ENCODE results near the gene URGCP.

DNA sequence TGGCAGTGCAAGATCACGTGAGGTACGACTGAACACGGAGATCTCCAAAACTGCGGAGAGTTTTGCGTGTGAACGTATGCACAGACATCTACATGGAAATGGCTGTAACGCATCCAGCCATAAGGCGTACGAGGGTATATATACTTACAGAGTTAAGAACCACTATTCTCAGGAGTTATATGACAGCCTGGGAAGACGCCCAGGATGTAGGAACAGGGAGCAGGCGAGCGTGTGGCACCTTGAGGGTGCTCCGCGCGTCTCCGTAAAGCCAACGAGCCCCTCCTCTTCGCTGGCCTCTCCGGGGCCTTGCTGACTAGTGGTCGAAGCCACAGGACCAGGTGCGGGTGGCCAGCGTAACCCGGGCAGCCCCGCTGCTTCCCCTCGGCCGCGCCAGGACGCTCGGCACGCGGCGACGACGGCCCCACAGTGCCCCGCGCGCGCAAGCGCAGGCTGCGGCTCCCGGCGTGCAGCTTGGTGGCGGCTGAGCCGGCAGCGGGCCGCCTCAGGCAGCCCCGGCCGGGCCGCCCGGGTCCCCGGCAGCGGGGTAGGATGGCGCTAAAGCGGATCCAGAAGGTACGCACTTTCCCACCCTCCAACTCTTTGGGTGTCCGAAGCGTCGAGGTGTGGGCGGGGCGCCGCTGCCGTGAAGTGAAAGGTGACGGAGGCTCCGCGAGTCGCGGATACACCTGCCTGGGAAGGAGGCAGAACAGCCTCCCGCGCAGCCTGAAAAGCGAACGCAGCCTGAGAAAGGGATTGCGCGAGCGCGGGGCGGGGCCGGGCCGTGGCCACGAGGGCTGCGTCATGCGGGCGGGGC, 19.8 kb upstream of the URGCP start, which contains the start of gene UBE2D4:
- TF ChIP-seq, protein P1, sequence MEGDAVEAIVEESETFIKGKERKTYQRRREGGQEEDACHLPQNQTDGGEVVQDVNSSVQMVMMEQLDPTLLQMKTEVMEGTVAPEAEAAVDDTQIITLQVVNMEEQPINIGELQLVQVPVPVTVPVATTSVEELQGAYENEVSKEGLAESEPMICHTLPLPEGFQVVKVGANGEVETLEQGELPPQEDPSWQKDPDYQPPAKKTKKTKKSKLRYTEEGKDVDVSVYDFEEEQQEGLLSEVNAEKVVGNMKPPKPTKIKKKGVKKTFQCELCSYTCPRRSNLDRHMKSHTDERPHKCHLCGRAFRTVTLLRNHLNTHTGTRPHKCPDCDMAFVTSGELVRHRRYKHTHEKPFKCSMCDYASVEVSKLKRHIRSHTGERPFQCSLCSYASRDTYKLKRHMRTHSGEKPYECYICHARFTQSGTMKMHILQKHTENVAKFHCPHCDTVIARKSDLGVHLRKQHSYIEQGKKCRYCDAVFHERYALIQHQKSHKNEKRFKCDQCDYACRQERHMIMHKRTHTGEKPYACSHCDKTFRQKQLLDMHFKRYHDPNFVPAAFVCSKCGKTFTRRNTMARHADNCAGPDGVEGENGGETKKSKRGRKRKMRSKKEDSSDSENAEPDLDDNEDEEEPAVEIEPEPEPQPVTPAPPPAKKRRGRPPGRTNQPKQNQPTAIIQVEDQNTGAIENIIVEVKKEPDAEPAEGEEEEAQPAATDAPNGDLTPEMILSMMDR (IDR thresholded peaks at IDR 0.05): no peak
- peak; percentile 94 for TF ChIP-seq POLR2A (IDR thresholded peaks at IDR 0.05)

Data from thyroid gland (tissue), 4 donors.